A204.1 (cell line): ENCODE results near the gene ABCB6.

Source experiments
- FAIRE-seq: peaks from 2 replicates; lab custom pipeline; 2012; peaks lifted over from hg19 to GRCh38; lab: Jason Lieb, UNC

Gene ABCB6

DNA sequence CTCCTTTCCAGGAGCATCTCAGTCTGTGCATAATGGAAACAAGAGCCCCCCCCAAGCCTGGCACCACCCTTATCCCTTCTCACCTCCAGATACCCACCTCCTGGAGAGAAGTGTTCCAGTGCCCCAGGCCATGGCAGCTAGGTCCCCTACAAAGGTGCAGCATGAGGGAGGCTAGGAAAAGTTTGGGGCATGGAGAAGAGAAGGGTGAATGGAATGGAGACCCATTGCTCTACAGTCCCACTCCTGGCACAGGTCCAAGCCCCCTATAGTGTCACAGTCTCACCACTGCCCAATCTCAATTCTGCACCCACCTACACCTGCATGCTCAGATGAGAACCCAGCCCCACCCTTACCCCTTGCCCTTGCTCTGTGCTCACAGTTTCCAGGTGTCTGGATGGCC, 49.8 kb downstream of the ABCB6 start:
- FAIRE-seq = no peak

GRCh38 chr2:219168526-219168925, 50.2 kb downstream of the ABCB6 start:
- FAIRE-seq = no peak

GRCh38 chr2:219167997-219168396, 50.8 kb downstream of the ABCB6 start:
- no peak for FAIRE-seq

DNA sequence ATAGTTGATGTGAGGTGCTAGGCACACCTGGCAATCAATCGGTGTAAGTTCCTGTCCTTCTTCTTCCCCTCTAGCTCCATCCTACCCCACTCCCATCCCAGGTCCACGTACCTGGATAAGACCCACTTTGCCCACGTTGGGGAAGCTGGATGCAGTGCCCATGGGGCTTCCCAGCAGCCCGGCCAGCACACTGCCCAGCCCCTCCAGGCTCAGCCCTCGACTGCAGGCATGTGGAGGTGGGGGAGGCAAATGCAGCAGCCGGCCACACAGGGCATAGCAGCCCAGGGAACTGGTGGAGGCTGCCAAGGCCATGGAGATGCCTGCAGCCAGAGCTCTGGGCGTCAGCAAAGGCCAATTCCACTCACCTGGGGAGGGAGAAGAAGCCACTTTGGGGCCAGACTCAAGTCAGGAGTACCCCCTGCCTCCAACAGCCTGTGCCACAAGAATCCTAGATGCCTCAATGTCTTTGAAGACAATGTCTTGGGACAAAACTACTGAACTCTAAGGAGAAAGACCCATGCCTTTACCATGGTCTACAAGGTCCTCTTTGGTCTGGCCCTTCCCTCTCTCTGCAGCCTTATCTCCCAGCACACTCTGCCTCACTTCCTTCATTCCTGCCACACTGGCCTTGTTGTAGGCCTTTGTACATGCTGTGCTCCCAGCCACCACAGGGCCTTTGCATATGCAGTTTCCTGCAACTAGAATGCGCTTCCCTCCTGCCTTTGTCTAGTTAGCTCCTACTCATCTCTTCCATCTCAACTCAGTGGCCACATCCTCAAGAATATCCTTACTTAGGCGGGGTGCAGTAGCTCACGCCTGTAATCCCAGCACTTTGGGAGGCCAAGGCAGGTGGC, 53.5 kb downstream of the ABCB6 start:
- no peak for FAIRE-seq

DNA sequence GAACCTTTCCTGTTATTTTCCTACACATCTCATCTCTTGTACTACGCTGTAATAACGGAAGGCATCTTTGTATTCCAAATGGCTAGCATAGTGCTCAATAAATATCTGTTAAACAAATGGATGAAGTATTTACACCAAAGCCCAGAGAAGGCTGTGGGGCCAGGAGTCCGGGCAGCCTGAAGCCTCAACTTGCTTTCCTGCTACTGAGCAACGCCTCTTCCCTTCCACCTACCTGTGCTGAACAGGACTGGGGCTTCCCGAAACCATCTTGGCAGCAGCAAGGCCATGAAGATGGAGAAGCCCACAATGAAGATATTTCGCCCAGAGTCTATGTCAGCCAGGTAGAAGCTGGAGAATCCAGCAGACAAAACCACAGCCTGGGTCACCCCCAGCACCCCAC, 55.6 kb downstream of the ABCB6 start:
- no peak for FAIRE-seq

- no peak for FAIRE-seq
Observed at GRCh38 chr2:219161097-219161496, 57.7 kb downstream of the ABCB6 start.

DNA sequence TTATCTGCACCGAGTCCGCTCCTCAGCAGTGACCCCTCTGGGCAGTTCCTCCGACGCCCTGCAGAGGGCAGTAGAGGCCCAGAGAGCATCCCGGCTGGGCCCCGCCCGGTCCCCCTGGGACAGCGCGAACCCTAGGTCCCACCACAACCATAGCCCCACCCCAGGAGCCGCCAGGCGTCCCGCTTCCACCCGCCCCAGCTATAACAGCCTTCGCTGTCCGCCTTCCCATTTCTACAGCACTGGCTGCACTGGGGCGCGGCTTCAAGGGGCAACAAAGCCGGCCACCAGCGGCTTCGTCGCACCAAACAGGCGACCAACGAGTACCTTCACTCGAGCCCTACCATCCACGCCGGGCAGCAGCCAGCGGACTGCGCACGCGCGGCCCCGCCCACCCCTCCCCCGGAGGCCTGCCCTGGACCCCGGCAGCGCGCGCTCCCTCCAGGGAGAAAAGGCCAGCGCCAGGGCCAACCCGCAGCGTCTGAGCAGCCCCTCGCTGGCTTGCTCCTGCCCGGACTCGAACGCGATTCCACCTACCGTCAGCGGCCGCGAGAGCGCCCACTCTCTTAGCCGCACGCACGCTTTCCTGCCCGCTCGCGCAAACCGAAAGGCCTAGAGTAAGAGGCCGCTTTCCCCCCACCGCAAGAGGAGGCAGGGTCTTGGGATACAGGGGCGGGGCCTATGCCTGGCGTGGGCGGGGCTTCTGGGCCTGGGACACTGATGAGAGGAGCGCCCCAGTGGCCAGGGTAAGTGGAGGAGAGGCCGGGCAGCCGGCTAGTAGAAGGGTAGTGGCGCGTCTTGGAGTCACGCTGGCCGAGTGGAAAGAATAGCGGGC, 58.4 kb downstream of the ABCB6 start, which contains the start of gene NHEJ1:
TSS of gene NHEJ1 (minus strand) at position 630 of the 832 bp plus-strand sequence. CDS start 2,453 bp downstream, outside the sequence.
- peak; percentile 70 for FAIRE-seq
